GM21390 (cell line): ENCODE data around the gene ST6GALNAC4.
"Not testable (repeated sequence)": the region's sequence is repeated elsewhere in the genome, so short reads cannot be mapped to it uniquely, and the experiment has no call there.

Experiments used
- ATAC-seq: cut with Tn5 transposase; IDR thresholded peaks from one replicate; pipeline ENCODE4 v1.9.1; 2021; ENCODE audit not compliant: unreplicated experiment

The ST6GALNAC4 gene

DNA sequence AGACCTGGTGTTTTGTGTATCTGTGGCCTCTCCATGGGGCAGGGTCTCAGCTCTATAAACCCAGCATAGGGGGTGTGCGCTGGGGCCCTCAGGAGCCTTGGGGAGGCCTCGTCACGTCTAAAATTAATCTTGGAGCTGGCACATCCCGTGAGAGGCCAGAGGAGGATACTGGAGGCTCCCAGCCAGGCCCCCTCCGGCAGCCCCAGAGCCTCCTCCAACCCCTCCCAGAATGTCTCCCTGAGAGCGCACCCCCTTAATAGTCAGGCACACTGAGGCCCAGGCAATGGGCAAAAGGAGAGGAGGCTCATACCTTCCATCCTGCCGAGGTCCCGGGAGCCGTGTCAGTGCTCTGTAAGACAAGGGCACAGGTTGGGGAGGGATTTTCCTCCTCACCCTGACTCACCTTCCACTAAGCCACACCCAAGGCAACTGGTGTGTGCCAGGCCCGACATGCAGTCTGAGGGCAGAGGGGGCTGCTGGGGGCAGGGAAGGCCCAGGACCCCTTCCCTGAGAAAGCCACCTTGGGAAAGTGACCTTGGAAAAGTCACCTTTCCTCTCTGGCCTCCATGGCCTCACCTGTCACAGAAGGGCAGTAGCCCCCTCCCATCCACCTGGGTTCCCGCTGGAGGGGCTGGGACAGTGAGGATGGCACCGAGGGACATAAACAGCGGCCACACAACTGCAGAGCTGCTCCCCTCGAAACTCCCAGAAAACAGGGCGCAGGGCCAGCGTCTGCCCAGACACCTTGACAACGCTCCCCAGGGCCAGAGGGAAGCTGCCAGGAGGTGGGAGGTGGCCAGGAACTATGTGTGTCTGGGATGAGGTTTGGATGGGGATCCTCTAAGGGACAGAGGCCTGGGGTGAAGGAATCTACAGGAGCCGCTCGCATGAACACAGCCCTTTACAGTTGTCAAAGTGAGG, 42.3 kb downstream of the ST6GALNAC4 start:
- ATAC-seq, result no peak

- ATAC-seq, result no peak
These were observed 43.0 kb downstream of the ST6GALNAC4 start for GRCh38 chr9:127873886-127874285.

GRCh38 chr9:127873223-127873691, 43.6 kb downstream of the ST6GALNAC4 start:
- ATAC-seq, result no peak

- no peak for ATAC-seq
These were observed 44.2 kb downstream of the ST6GALNAC4 start for GRCh38 chr9:127872369-127873222.

DNA sequence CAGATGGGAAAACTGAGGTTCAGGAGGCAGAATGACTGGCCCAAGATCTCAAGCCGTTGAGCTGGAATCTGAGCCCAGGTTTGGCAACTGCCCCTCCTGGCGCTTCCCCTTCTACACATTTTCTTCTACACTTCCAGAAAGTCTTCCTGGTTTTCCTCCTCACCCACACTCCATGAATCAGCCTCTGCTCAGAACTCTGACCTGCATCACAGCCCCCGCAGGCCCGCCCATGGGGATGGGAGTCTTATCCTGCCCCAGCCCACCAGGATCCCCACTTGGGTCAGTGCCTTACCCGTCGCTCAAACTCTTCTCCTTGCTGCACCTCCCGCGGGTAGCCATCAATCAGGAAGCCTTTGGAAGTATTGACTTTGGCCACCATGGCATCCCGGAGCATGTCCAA, 45.3 kb downstream of the ST6GALNAC4 start:
- ATAC-seq, result no peak

DNA sequence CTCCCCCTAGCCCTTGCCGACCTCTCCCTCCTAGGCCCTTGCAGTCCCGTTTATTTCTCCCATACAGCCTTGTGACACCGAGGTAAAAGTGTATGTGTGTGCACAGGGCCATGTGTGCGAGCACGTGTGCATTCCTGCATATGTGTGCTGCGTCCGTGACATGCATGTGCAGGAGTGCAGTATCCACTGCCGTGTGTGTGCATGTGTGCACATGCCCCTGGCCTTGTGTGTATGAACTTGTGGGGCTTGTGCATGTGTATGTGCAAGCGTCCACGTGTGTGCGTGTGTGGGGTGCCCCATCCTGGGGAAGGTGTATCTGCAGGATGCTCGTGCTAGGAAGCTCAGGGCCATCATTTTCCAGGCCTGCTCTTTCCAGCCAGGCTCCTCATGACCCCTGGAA, 46.0 kb downstream of the ST6GALNAC4 start:
- no peak for ATAC-seq

DNA sequence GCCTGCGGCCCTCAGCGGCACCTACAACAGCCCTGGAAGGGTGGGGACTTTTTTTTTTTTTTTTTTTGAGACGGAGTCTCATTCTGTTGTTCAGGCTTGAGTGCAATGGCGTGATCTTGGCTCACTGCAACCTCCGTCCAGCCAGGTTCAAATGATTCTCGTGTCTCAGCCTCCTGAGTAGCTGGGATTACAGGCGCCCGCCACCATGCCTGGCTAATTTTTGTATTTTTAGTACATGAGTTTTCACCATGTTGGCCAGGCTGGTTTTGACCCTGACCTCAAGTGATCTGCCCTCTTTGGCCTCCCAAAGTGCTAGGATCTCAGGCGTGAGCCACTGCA, 46.7 kb downstream of the ST6GALNAC4 start:
- not testable (repeated sequence) for ATAC-seq

DNA sequence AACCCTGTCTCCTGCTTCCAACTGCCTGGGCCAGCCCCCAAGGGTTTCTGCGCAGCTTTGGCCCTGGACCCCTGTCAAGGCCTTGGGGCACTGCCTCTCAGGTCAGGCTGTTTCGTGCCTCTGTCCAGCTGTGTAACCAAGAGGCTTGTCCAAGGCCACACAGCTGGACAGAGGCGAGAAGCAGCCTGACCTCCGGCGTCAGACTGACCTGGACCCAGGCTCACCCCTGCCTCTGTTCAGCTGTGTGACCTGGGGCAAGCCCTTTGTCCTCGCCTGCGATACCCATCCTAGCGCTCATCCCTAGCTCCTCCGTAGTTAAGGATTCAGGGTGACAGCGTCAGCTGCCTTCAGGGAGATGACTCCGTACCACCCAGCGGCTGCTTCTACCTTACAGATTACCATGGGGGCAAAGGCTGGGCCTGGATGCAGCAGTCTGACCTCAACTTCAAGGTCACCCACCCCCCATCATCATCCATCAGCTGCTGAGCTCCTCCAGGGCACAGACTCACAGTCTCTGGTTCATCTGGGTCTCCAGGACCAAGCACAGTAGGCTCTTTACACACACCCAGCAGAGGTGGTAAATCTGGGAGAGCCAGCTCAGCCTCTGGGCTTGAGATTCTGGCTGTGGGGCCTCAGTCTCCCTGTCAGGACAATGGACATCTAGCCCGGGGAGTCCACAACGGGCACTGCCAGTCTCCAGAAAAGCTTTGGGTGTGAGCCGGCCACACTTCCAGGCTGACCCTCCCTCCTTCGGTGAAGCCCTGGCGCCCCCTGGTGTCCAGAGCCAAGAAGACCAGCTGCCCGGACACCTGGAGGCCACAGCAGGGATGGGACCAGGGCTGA, 47.3 kb downstream of the ST6GALNAC4 start:
- no peak for ATAC-seq

DNA sequence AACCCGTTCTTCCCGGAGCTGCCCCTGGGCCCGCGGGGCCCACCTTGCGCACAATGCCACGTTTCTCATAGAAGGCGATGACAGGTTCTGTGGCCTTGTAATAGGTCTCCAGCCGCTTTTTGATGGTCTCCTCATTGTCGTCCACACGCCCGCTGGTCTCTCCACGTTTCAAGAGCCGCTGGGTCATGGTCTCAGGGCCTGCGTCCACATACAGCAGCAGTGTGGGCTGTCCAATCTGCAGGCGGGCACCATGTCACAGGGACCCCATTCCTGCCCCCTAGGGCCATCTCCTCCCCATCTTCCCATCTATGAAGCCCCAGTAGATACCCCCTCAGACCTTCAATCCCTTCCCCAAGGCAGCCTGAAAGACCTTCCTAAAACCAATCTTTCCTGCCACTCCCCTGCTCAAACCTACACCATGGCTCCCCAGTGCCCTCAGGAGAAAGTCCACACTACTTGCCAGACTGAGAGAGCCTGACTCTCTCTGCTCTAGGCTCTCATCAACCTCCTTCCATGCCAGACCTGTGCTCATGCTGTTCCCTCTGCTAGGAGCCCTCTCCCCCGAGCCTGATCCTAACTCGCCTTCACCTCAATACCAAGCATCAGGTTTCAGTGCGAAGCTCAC, 48.5 kb downstream of the ST6GALNAC4 start:
- ATAC-seq, result no peak

- ATAC-seq, result no peak
These were observed 49.2 kb downstream of the ST6GALNAC4 start for GRCh38 chr9:127867356-127868277.

GRCh38 chr9:127866535-127866934, 50.3 kb downstream of the ST6GALNAC4 start:
- ATAC-seq, result no peak

DNA sequence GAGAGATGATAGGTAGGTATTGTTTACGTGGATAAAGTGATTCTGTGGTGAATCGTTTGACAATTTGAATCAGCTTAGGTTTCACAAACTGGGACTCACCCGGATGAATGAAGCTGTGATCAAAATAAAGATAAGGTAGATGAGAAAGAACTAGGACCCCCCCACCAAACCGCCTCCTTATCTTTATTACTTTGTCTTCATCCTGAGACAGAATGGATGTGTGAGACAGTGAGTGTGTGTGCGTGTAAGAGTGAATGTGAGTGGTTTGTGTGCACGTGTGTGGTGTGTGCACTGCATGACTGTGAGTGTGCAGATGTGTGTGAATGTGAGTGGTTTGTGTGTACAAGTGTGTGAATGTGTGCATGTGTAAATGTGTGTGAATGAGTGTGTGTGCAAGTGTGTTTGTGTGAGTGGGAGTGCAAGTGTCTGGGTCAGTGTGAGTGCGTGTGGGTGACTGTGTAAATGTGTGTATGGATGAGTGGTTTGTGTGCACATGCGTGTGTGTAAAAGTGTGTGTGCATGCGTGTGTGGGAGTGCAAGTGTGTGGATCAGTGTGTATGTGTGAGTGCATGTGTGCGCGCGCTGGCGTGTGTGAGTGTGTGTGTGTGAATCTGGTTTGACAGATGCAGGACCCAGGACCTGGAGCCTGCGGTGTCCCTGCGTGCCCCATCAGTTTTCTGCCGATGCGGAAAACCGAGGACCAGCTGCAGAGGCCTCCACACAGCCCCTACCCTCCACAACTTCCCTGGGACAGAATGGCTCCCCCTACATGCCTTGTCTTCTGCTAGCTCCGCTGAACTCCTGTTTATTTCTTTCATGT, 51.0 kb downstream of the ST6GALNAC4 start:
- no peak for ATAC-seq

DNA sequence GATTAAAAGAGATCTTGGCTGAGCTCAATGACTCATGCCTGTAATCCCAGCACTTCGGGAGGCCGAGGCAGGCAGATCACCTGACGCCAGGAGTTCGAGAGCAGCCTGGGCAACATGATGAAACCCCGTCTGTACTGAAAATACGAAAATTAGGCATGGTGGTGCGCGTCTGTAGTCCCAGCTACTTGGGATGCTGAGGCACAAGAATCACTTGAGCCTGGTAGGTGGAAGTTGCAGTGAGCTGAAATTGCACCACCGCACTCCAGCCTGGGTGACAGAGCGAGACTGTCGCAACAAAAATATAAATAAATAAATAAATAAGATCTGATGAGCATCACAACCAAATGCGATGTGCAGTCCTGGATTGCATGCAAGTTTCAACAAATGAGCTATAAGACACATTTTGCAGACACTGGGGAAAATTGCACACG, 53.6 kb downstream of the ST6GALNAC4 start:
- ATAC-seq, result no peak

DNA sequence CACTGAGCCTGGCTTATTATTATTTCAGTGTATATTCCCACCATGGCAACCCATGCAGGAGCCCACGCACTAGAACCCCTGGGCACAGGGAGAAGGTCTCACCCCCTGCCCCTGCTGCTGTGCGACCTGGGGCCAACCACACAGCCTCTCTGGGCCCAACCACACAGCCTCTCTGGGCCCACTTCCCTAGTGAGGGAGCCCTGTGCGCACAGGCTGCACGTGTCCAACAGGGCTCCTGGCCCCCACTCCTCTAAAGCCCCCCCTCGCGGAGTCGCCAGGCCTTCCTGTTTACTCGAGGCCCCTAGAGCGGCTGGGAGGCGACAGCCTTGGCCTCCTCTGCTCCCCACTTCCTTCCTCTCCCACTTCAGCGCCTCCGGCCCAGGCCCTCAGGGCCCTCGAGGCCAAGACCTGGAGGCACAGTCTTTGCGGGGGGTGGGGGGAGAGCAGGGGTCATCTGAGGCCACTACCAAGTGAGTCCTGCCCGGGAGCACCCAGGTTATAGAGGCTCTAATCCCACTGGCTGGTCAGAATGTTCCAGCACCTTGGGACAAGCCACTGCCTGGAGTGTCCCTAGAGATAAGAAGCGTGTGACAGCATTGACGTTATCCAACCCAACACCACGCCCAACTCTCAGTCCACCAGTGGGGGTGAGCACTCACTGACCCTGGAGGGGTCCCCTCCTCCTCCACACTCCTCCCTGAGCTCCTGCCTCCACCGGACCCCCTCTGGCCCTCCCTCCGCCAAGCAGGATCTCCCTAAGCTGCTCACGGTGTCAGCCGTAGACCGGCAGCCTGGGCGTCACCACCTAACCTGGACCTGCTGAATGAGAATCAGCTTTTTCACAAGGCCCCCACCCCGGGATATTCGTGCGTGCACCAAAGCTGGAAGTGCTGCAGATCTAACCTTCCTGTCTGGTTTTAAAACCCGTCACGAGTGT, 54.5 kb downstream of the ST6GALNAC4 start:
- no peak for ATAC-seq

GRCh38 chr9:127860779-127861178, 56.1 kb downstream of the ST6GALNAC4 start:
- no peak for ATAC-seq

- no peak for ATAC-seq
These were observed 56.6 kb downstream of the ST6GALNAC4 start for GRCh38 chr9:127860260-127860659.

DNA sequence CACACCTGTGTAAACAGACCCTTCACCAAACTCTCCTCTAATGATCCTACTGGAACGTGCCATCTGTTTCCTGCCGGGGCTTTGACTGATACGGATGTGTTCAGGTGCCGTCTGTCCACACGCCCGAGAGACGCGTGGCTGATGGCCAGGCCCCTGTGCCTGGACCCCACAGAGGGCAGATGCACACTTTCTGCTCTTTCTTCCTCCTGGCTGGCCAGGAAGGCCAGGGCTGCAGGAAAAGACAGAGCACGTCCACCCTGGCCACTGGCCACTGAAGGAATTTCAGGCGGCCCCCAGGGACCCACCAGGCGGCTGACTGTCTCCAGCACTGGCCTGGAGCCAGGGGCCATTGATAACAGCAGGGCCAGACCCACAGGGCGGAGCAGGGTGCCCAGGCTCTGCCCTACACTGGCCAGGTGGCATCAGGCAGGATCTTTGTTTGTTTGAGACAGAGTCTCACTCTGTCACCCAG, 58.8 kb downstream of the ST6GALNAC4 start:
- ATAC-seq, result no peak
